C4-2B (cell line): ENCODE measurements around the gene SPTB.

Source experiments
- ZFX ChIP-seq: fragments of 450-650 bp; IDR thresholded peaks from 2 replicates; pipeline ENCODE4 v1.6.1; 2017
- TF ChIP-seq, protein P1 (sequence below): fragments of 450-650 bp; conservative IDR thresholded peaks from 2 replicates; pipeline ENCODE4 v1.5.1; 2017; ENCODE audit warnings: mild to moderate bottlenecking

DNA sequence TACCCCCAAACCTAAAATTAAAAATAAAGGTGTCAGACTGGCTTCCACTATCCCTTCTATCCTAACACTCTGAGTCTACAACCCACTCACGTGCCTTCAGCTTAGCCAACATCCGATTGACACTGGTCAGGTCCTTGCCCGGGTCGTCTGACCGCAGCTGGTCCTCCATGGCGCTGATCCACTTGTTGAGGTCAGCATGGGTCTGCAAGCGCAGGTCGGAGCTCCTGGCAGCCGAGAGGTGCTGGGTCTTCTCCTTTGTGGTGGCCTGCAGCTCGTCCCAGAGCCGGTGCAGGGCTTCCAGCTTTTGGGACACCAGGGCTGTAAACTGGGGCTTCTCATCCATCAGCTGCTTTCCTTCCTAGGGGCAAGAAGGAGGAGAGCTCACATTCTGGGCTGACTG is 97.5 kb downstream of the SPTB start:
- TF ChIP-seq, protein P1, sequence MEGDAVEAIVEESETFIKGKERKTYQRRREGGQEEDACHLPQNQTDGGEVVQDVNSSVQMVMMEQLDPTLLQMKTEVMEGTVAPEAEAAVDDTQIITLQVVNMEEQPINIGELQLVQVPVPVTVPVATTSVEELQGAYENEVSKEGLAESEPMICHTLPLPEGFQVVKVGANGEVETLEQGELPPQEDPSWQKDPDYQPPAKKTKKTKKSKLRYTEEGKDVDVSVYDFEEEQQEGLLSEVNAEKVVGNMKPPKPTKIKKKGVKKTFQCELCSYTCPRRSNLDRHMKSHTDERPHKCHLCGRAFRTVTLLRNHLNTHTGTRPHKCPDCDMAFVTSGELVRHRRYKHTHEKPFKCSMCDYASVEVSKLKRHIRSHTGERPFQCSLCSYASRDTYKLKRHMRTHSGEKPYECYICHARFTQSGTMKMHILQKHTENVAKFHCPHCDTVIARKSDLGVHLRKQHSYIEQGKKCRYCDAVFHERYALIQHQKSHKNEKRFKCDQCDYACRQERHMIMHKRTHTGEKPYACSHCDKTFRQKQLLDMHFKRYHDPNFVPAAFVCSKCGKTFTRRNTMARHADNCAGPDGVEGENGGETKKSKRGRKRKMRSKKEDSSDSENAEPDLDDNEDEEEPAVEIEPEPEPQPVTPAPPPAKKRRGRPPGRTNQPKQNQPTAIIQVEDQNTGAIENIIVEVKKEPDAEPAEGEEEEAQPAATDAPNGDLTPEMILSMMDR: no peak
- TF ChIP-seq ZFX: no peak
